Neural cell (in vitro differentiated cells): ENCODE results near the gene MDN1.

Source experiments
- EZH2 ChIP-seq: fragments of 200-600, 300-800 bp; shearing (Covaris generic), sonication (generic); IDR thresholded peaks from 2 replicates; pipeline ENCODE4 v1.6.1; 2014; ENCODE audit warnings: antibody characterized with exemption, low read length, borderline replicate concordance, mild to moderate bottlenecking; ENCODE audit not compliant: insufficient read depth, poor library complexity, severe bottlenecking
- MXI1 ChIP-seq: fragments of 450-650 bp; conservative IDR thresholded peaks from 2 replicates; pipeline ENCODE4 v1.6.1; 2014; ENCODE audit warnings: antibody characterized with exemption, mild to moderate bottlenecking; ENCODE audit not compliant: poor library complexity, severe bottlenecking
- RAD21 ChIP-seq: fragments of 450-650 bp; conservative IDR thresholded peaks from 2 replicates; pipeline ENCODE4 v1.6.1; 2014; ENCODE audit warnings: antibody characterized with exemption, mild to moderate bottlenecking, moderate library complexity
- TF ChIP-seq, protein P1 (sequence below): fragments of 450-650 bp; IDR thresholded peaks from 2 replicates; pipeline ENCODE4 v1.5.1; 2014; ENCODE audit warnings: antibody characterized with exemption, mild to moderate bottlenecking, moderate library complexity; ENCODE audit not compliant: poor library complexity, severe bottlenecking

DNA sequence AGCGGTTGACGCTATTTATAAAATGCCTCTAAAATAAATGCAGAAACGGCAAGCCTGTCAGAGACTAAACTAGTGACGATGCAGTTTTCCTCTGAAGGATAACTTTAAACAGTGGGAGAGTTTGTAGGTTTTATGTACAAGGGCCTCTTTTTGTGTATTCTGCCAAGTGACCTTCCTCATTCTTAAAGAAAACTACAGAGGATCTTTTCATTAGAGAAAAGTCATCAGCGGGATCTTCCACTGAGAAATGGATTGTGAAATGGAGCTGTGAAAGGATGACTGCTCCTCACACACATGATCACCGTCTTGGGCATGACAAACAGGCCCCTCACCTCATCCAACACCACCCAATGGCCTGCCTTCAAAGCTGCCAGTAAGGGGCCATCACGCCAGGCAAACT, 92.1 kb downstream of the MDN1 start:
- TF ChIP-seq, protein P1, sequence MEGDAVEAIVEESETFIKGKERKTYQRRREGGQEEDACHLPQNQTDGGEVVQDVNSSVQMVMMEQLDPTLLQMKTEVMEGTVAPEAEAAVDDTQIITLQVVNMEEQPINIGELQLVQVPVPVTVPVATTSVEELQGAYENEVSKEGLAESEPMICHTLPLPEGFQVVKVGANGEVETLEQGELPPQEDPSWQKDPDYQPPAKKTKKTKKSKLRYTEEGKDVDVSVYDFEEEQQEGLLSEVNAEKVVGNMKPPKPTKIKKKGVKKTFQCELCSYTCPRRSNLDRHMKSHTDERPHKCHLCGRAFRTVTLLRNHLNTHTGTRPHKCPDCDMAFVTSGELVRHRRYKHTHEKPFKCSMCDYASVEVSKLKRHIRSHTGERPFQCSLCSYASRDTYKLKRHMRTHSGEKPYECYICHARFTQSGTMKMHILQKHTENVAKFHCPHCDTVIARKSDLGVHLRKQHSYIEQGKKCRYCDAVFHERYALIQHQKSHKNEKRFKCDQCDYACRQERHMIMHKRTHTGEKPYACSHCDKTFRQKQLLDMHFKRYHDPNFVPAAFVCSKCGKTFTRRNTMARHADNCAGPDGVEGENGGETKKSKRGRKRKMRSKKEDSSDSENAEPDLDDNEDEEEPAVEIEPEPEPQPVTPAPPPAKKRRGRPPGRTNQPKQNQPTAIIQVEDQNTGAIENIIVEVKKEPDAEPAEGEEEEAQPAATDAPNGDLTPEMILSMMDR = no peak
- TF ChIP-seq RAD21 = no peak
- TF ChIP-seq MXI1 = no peak
- TF ChIP-seq EZH2 = no peak
